GM21360 (cell line): ENCODE measurements around the gene AUH.

Experiments
- ATAC-seq: cut with Tn5 transposase; IDR thresholded peaks from one replicate; pipeline ENCODE4 v1.9.1; 2021; ENCODE audit warnings: mild to moderate bottlenecking, moderate library complexity; ENCODE audit not compliant: unreplicated experiment

The AUH gene

DNA sequence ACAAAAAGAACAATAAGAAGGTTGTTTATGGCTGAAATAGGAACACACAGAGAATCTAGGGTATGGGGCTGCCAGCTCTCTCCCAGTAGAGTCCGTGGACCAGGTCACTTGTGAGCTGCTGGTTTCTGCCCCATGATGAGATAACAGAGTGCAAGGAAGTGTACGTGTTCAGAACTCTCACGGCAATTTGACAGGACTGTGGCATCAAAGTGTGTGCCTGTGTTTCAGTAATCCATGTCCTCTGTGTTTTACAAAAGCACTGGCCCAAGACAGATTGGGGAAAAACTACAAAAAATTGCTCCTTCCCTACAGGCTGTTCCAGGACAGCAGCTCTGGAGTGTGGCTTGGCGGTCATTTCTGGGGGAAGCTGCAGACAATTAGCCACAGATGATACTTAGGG lies 184.6 kb downstream of the AUH start:
- no peak for ATAC-seq

DNA sequence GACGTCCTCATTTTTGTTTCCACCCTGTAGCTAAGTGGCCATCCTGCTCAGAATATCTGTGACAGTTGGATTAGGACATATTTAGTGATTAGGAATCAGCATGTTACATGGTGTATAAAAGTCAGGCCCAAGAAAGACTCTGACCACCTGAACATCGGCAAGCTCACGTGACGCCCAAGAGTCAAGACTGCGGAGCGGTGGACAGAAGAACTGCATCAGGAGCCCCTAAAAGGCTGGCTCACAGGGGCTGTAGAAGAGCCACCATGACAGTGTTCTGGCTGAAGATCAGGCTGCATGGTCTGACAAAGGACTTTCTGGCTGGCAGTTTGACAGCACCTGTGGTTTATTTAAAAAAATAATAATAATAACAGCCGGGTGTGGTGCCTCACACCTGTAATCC lies 185.3 kb downstream of the AUH start:
- ATAC-seq, result no peak

DNA sequence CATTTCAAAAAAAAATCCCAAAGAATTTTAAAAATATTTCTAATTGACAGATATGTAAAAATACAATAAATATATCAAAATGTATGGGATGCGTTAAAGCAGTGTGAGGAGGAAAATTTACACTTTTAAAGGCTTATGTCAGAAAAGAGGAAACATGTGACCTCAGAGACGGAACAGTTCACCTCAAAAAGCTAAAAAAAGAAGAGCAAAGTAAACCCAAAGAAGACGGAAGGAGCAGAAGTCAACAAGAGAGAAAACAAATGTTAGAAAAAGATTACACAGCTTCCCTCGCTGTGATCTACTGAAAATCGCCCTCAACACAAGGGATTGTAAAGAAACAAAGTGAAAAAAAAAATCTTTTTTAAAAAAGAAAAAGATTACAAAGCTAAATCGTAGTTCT lies 186.9 kb downstream of the AUH start:
- no peak for ATAC-seq

DNA sequence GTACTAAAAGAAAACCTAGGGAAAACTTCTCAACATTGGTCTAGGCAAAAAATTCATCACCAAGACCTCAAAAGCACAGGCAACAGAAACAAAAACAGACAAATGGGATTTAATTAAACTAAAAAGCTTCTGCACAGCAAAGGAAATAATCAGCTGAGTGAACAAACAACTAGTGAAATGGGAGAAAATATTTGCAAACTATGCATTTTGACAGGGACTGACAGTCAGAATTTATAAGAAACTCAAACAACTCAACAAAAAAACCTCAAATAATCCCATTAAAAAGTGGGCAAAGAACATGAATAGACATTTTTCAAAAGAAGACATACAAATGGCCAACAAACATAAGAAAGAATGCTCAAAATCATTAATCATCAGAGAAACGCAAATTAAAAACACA lies 189.4 kb downstream of the AUH start:
- ATAC-seq, result no peak

DNA sequence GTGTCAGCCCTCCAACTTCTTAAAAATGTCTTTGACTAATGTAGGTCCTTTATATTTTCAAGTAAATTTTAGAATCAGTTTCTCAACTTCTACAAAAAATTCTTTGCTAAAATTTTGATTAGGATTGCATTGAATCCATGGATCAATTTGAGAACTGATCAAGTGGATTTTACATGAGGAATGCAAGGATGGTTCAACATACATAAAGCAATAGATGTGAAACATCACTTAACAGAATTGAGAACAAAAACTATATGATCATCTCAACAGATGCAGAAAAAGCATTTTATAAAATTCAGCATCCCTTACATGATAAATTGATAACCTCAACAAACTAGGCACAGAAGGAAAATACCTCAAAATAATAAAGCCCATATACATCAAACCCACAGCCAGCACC lies 190.8 kb downstream of the AUH start:
- ATAC-seq, result no peak

DNA sequence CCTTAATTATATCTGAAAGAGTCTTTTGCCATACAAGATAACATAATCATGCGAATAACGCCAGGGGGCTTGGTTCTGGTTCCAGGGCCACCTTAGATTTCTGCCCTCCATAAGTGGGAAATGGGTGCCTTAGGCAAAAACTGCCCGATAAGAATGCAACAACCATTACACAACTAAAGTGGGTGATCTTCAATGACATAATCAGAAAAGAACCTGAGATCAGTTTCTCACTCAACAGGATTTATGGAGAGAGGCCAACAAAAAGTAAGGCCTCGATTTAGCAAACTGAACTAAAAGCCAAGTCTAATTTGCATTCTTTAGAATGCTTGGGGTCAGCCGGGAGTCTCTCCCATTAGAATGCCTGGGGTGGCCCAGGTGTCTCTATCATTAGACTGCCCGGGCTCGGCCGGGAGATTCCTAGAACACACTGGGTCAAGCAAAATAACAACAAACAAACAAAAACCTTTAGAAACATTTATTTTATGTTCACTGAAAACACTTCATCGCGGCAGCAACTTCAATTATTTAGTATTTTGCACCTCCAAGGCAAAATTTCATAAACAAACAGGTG lies 194.8 kb downstream of the AUH start:
- no peak for ATAC-seq

DNA sequence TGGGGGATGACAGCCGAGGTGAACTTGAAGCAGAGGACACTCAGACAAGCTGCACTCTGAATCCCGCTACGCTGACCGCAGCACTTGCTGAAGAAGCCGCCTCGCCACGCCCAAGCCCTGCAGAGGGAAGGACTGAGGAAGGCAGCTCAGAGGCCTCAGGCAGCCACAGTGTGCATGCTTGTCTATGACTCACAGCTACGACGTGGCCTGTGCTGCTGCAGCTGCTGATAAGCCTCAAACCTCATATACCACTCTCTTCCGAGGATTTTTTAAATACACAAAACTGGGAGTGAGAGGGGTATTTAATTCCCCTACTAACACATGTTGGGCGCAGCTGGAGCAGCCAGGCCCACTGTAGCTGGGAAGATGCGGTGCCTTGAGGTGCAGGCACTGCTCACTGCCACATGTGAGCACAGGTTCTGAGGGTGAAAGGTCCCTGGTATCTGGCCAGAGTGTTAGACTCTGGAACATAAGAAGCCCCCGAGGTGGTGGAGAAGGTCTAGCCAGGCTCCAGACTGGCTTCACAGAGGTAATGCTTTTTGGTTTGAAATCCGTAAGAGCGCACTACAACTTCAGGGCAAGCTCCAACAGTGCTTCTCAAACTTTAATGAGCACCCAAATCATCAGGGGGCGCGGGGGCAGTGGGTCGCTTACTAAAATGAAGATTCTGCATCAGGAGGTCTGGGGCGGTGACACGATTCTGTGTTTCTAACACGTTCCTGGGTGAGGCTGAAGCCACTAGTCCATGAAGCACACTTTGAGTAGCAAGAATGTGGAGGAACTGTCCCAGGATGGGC lies 196.8 kb downstream of the AUH start:
- ATAC-seq, result no peak
